ENCODE data around the gene WDR3. TPM values are rescaled to one million over a fixed set of nuclear protein-coding genes. Genes with fewer than 3 reads are reported as not detected.

Gene WDR3
- total RNA-seq, 1 experiment from 2014 or later, result 70.5 TPM

DNA sequence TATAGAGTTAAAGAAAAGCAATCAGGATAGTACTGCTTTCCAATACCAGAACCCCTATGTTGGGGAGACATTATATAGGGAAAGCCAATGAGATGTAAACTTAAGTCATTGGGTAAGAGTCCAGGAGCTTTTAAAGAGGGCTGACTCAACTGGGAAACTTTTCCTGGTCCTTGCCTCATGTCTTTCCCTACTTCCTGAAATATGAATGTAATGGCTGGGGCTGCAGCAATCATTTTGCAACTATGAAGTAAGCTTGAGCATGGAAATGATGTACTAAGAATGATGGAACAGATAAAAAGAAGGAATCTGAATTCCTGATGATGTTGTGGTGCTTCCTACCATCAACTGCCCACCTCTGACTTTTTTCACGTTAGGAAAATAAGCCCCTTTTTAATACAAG, 55.7 kb downstream of the WDR3 start:
- Histone ChIP-seq H3K36me3 (ENCODE audit: control insufficient read depth in 1 of 2, insufficient read depth in 2 of 2, low read length in 2 of 2) (no peaks in the 10 kb centered on the region), H3K4me3 (replicated peaks in 1 of 2; ENCODE audit: low read depth in 1 of 2, low read length in 2 of 2) (no peak overlapping the region), H3K27me3 (ENCODE audit: insufficient read depth, low read length) (peaks cover 43% of the 10 kb centered on the region), H3K4me2 (ENCODE audit: low read length) (no peak overlapping the region), H4K20me1 (ENCODE audit: insufficient read depth) (no peaks in the 10 kb centered on the region), H2AFZ (ENCODE audit: low read depth, low read length, poor library complexity, severe bottlenecking) (no peak overlapping the region), H3K4me1 (ENCODE audit: control insufficient read depth in 1 of 2, insufficient read depth in 2 of 2, low read length in 2 of 2) (no peaks in the 10 kb centered on the region), H3K9me2 (ENCODE audit: insufficient read depth) (no peaks in the 10 kb centered on the region), H3K9me3 (ENCODE audit: control insufficient read depth in 1 of 2, insufficient read depth in 1 of 2, low read depth in 1 of 2, low read length in 2 of 2) (no peaks in the 10 kb centered on the region), H3K79me2 (ENCODE audit: insufficient read depth, low read length) (no peaks in the 10 kb centered on the region), H3K9ac (ENCODE audit: low read length) (no peak overlapping the region), H3K27ac (ENCODE audit: low read depth, low read length) (no peak overlapping the region)
- TF ChIP-seq EGR1 (IDR thresholded peaks at IDR 0.05; ENCODE audit: low read depth) (no peak), RAD21 (IDR thresholded peaks at IDR 0.05; ENCODE audit: low read depth) (no peak), SRF (IDR thresholded peaks at IDR 0.05; ENCODE audit: low read depth) (no peak), EZH2 (IDR thresholded peaks at IDR 0.05) (no peak), POLR2AphosphoS5 (IDR thresholded peaks at IDR 0.05; ENCODE audit: low read depth, low read length) (no peak), SIN3A (IDR thresholded peaks at IDR 0.05; ENCODE audit: low read depth) (no peak), SP1 (IDR thresholded peaks at IDR 0.05; ENCODE audit: low read depth) (no peak), YY1 (IDR thresholded peaks at IDR 0.05; ENCODE audit: extremely low read depth, insufficient replicate concordance, low read depth, low read length) (no peak), EZH2phosphoT487 (IDR thresholded peaks at IDR 0.05; ENCODE audit: borderline replicate concordance) (no peak), ELF1 (IDR thresholded peaks at IDR 0.05; ENCODE audit: borderline replicate concordance, low read depth) (no peak), ZFX (IDR thresholded peaks at IDR 0.05) (no peak), JUND (IDR thresholded peaks at IDR 0.05) (no peak), ZNF274 (IDR thresholded peaks at IDR 0.05; ENCODE audit: low read depth, low read length) (no peak)
- TF ChIP-seq, protein P1, sequence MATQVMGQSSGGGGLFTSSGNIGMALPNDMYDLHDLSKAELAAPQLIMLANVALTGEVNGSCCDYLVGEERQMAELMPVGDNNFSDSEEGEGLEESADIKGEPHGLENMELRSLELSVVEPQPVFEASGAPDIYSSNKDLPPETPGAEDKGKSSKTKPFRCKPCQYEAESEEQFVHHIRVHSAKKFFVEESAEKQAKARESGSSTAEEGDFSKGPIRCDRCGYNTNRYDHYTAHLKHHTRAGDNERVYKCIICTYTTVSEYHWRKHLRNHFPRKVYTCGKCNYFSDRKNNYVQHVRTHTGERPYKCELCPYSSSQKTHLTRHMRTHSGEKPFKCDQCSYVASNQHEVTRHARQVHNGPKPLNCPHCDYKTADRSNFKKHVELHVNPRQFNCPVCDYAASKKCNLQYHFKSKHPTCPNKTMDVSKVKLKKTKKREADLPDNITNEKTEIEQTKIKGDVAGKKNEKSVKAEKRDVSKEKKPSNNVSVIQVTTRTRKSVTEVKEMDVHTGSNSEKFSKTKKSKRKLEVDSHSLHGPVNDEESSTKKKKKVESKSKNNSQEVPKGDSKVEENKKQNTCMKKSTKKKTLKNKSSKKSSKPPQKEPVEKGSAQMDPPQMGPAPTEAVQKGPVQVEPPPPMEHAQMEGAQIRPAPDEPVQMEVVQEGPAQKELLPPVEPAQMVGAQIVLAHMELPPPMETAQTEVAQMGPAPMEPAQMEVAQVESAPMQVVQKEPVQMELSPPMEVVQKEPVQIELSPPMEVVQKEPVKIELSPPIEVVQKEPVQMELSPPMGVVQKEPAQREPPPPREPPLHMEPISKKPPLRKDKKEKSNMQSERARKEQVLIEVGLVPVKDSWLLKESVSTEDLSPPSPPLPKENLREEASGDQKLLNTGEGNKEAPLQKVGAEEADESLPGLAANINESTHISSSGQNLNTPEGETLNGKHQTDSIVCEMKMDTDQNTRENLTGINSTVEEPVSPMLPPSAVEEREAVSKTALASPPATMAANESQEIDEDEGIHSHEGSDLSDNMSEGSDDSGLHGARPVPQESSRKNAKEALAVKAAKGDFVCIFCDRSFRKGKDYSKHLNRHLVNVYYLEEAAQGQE (IDR thresholded peaks at IDR 0.05; ENCODE audit: low read depth), result no peak
- TF ChIP-seq, protein P2, sequence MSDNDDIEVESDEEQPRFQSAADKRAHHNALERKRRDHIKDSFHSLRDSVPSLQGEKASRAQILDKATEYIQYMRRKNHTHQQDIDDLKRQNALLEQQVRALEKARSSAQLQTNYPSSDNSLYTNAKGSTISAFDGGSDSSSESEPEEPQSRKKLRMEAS (IDR thresholded peaks at IDR 0.05), result no peak
- TF ChIP-seq, protein P3, sequence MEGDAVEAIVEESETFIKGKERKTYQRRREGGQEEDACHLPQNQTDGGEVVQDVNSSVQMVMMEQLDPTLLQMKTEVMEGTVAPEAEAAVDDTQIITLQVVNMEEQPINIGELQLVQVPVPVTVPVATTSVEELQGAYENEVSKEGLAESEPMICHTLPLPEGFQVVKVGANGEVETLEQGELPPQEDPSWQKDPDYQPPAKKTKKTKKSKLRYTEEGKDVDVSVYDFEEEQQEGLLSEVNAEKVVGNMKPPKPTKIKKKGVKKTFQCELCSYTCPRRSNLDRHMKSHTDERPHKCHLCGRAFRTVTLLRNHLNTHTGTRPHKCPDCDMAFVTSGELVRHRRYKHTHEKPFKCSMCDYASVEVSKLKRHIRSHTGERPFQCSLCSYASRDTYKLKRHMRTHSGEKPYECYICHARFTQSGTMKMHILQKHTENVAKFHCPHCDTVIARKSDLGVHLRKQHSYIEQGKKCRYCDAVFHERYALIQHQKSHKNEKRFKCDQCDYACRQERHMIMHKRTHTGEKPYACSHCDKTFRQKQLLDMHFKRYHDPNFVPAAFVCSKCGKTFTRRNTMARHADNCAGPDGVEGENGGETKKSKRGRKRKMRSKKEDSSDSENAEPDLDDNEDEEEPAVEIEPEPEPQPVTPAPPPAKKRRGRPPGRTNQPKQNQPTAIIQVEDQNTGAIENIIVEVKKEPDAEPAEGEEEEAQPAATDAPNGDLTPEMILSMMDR (IDR thresholded peaks at IDR 0.05 in 2 of 3, conservative IDR thresholded peaks at IDR 0.05 in 1 of 3; ENCODE audit: borderline replicate concordance in 1 of 3, insufficient read depth in 1 of 3, low read depth in 2 of 3, low read length in 2 of 3), result no peak
- TF ChIP-seq, protein P4, sequence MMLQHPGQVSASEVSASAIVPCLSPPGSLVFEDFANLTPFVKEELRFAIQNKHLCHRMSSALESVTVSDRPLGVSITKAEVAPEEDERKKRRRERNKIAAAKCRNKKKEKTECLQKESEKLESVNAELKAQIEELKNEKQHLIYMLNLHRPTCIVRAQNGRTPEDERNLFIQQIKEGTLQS (IDR thresholded peaks at IDR 0.05), result no peak
- ATAC-seq (no peak), DNase-seq (ENCODE audit: low read depth, low spot score) (no peak)
- ChIA-PET RAD21 (ENCODE audit: low non-redundant PET in 1 of 2, low total read pairs in 2 of 2, uncharacterized antibody in 2 of 2, unreplicated experiment in 2 of 2) (no interaction called here), CTCF (no interaction called here), POLR2A (no interaction called here)
- no TSS peak for BruUV-seq (replicated peaks)
- intact Hi-C loops (cut with micrococcal nuclease), result no loop called here
